GM18517 (cell line): ENCODE measurements around the gene ERAP2.

Experiments used
- ATAC-seq: cut with Tn5 transposase; IDR thresholded peaks from one replicate; pipeline ENCODE4 v1.9.1; 2021; ENCODE audit warnings: mild to moderate bottlenecking, moderate library complexity; ENCODE audit not compliant: unreplicated experiment

Gene ERAP2

GRCh38 chr5:96861076-96861475 is 15.2 kb upstream of the ERAP2 start:
- peak; percentile 83 for ATAC-seq

GRCh38 chr5:96863114-96863513 is 13.2 kb upstream of the ERAP2 start:
- ATAC-seq, result no peak

- ATAC-seq, result no peak
These were observed 12.2 kb upstream of the ERAP2 start for GRCh38 chr5:96863949-96864584.

GRCh38 chr5:96864922-96865530 is 11.3 kb upstream of the ERAP2 start:
- ATAC-seq, result no peak

- peak; percentile 73 for ATAC-seq
These were observed 7.5 kb upstream of the ERAP2 start for GRCh38 chr5:96868603-96869371.

- ATAC-seq, result no peak
These were observed 7.0 kb upstream of the ERAP2 start for GRCh38 chr5:96869372-96869641.

- peak; percentile 84 for ATAC-seq
These were observed 5.9 kb upstream of the ERAP2 start for GRCh38 chr5:96870094-96871026.

- ATAC-seq, result no peak
These were observed 5.3 kb upstream of the ERAP2 start for GRCh38 chr5:96871027-96871399.

GRCh38 chr5:96871686-96872085 is 4.6 kb upstream of the ERAP2 start:
- no peak for ATAC-seq

GRCh38 chr5:96873449-96873848 is 2.9 kb upstream of the ERAP2 start:
- ATAC-seq, result no peak

GRCh38 chr5:96874631-96875030 is 1.7 kb upstream of the ERAP2 start:
- no peak for ATAC-seq

GRCh38 chr5:96875791-96876291 is 459 bp upstream of the ERAP2 start:
- peak; percentile 9 for ATAC-seq

- ATAC-seq, result peak; percentile 10
These were observed 723 bp downstream of the ERAP2 start for GRCh38 chr5:96876977-96877469.

GRCh38 chr5:96879665-96880064 is 3.4 kb downstream of the ERAP2 start:
- ATAC-seq, result no peak

- ATAC-seq, result no peak
These were observed 4.3 kb downstream of the ERAP2 start for GRCh38 chr5:96880444-96881164.

- ATAC-seq, result no peak
These were observed 5.3 kb downstream of the ERAP2 start for GRCh38 chr5:96881511-96882115.

- no peak for ATAC-seq
These were observed 7.6 kb downstream of the ERAP2 start for GRCh38 chr5:96883871-96884270.

- no peak for ATAC-seq
These were observed 8.7 kb downstream of the ERAP2 start for GRCh38 chr5:96884995-96885394.

- ATAC-seq, result peak; percentile 95
These were observed 9.4 kb downstream of the ERAP2 start for GRCh38 chr5:96885518-96886338.
